ENCODE results near the gene SUPT4H1.

The SUPT4H1 gene

GRCh38 chr17:58338841-58339754 is 12.9 kb downstream of the SUPT4H1 start:
- DNase-seq = peak; percentile 64

GRCh38 chr17:58338454-58338840 is 13.6 kb downstream of the SUPT4H1 start:
- DNase-seq = no peak

DNA sequence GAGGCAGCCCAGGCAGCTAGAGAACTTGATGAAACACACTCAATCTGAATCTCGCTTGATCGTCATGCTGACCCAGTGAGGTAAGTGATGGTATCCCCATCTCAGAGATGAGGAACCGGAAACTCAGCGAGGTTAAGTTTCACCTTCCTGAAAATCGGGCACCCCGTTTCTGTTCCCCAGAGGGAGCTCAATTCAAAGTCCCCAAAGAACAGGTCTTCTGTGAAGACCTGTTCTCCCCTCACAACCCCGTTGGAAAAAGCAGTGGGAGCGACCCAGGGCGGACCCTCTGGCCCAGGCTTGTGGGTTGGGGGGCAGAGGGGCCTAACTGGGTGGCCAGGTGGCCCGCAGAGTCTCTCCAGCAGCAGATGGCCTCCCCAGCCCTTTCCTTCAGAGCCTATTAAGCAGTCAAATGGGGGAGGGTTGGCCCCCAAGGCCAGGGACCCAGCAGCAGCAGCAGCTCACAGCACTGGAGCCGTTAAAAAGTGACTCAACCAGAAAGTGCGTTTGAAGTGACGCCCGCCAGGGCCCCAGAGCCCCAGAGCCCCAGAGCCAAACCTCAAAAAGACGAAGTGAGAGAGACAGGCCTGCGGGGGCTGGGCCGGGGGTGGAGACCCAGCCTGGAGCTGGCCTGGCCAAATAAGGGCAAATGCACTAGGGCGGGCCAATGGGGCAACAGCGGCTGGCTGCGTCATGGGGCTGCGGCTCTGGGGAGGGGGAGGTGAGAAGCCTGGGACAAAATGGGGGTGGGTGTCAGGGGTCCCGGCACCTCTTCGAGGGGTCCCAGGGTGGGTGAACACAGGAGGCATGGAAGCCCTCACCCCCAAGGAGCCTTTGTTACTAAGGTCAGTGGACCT is 14.2 kb downstream of the SUPT4H1 start:
- DNase-seq = no peak

GRCh38 chr17:58337210-58337599 is 14.8 kb downstream of the SUPT4H1 start:
- no peak for DNase-seq

GRCh38 chr17:58336456-58337209 is 15.4 kb downstream of the SUPT4H1 start:
- DNase-seq = no peak

- no peak for DNase-seq
Measured at GRCh38 chr17:58335779-58336455, 16.1 kb downstream of the SUPT4H1 start.

- DNase-seq = no peak
Measured at GRCh38 chr17:58335061-58335731, 16.8 kb downstream of the SUPT4H1 start.

DNA sequence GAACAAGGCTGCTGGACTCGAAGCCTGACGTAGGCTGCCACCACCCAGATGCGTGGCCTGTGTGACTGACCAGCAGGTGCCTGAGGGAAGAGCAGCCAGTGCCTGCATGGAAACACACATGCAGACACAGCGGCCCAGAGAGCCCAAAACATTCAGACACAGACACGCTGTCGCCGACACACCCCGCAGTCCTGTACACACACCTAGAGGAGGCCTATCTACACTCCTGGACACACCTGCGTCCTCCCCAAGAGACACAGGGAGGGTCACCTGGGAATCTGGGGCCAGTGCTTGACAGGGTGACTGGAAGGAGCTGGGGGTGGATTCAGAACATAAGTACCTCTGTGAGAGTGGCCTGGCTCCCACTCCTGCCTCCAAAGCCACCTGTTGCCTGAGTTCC is 17.3 kb downstream of the SUPT4H1 start:
- no peak for DNase-seq

GRCh38 chr17:58334256-58334655 is 17.7 kb downstream of the SUPT4H1 start:
- no peak for DNase-seq

GRCh38 chr17:58333736-58334207 is 18.2 kb downstream of the SUPT4H1 start:
- no peak for DNase-seq

- DNase-seq = no peak
Measured at GRCh38 chr17:58332778-58333735, 18.9 kb downstream of the SUPT4H1 start.

DNA sequence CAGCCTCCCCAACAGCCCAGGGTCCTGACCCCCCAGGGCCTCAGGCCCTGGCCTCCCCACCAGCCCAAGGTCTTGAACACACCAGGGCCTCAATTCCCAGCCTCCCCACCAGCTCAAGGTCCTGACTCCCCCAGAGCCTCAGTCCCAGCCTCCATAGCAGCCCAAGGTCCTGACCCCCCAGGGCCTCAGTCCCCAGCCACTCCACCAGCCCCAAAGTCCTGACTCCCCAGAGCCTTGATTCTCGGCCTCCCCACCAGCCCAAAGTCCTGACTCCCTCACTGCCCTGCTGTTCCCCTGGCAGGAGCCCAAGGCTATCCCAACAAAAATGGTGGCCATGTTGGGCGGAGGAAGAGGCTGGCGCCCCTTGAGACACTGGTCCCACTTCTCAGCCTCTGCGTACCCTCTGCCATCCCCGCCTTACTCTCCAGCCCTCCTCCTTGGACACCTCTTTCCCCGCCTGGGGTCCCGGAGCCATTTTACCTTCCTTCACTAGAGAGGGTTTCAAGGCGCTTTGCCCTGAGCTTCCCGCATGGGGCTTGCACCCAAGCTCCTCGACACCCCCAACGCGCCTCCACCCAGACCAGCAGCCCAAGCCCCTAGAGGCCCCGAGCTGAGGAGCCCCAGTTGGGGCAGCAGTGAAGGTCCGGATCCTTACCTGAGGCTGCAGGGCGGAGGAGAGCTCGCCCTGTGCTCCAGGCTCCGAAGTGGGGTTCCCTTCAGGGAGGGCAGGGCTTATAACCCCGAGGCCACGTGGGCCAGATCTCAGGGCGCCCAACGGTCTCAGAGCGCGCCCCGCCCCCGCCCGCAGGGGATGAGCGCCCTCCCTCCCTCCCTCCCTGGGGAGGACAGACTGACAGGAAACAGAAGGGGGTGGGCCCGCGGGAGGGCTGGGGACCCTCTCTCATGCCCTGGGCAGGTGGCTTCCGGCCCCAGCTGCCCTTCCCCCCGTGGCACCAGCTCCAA is 19.9 kb downstream of the SUPT4H1 start:
- no peak for DNase-seq

DNA sequence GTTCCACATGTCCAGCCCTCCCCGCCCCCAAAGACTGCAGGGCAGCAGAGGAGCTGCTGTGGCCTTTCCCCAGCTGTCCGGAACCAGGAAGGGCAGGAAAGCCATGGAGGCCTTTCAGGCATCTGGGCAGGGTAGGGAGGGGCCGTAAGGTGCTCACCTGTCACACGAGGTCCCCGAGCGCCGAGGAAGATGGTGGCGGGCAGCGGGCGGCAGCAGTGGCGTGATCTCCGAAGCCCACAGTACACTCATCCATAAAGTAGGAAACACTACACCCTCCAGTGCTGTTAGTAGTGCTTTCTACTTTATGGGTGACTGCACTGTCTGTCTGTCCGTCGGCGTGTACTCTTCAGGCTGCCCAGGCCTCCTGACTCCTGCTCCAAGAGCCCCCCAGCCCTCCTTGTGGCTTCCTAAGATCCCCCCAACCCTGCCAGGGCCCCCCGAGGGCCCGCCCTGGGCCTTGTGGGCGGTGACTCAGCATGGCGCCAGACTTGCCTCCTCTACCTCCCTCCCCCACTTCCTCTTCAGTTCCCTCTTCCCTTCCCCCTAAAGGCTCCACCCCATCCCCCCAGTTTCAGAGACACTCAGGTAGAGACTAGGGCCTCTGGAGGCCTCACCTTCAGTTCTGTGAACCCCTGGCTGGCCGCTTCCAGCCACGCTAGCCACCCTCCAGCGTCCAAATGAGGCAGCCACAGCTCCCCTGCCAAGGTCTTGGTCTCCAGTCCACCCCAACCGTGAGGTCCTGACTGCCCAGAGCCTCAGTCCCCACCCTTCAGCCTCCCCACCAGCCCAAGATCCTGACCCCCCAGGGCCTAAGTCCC is 20.8 kb downstream of the SUPT4H1 start:
- DNase-seq = no peak

GRCh38 chr17:58330538-58330996 is 21.4 kb downstream of the SUPT4H1 start:
- no peak for DNase-seq

GRCh38 chr17:58329810-58330537 is 22.0 kb downstream of the SUPT4H1 start:
- DNase-seq = no peak

DNA sequence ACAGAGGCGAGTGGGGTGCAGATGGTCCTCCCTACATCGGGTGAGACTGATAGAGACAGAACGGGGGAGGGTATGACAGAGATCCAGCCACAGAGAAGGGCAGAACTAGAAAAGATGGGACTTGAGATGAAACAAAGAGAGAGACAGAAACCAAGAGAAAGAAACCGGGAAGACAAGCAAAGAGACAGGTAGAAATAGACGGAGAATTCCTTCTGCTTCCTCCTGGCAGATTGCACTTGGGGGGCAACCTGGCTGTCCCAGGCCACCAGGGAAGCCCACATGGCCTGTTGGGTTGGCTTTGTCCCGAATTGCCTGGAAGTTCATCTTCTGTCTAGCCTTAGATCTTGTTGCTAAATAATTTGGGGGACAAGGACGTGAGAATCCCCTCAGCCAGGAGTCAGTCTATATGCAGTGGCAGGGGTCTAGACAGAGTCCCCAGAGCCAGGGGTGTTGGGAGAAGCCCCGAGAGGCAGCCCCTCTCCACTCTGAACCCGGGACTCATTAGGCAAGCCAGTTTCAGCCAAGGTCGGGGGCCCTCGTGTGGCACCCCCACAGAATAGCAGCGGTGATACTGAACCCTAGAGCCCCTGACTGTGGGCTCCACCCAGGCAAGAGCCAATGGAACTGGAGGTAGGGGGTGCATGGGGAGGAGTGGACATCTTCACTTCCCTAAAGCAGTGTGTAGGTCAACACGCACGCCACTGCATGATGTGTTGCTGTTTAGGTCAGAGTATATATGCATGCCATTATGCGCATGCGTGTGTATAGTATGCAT is 22.8 kb downstream of the SUPT4H1 start:
- peak; percentile 37 for DNase-seq
